Thymus (tissue), 11 donors: ENCODE results near the gene DRAP1. TPM values are rescaled to one million over a fixed set of nuclear protein-coding genes. Genes with fewer than 3 reads are reported as not detected.

Experiments
- DNase-seq, 9 donors: peaks; one replicate each; pipeline ENCODE4 v3.0.0-alpha.2; 2013; ENCODE audit warnings: low spot score in 9 of 9, low read depth in 6 of 9, missing footprints in 1 of 9
- H3K27ac ChIP-seq, 2 donors: one replicate each; pipeline ENCODE4 v1.5.1; 2013; ENCODE audit warnings: control low read depth in 1 of 2, low read depth in 1 of 2, low read length in 1 of 2, mild to moderate bottlenecking in 1 of 2, moderate library complexity in 1 of 2
- H3K27me3 ChIP-seq, 2 donors: one replicate each; pipeline ENCODE4 v1.5.1; 2013; ENCODE audit warnings: low read length in 1 of 2; ENCODE audit not compliant: control insufficient read depth in 2 of 2, insufficient read depth in 1 of 2
- H3K36me3 ChIP-seq, 2 donors: one replicate each; pipeline ENCODE4 v1.5.1; 2013; ENCODE audit warnings: low read length in 1 of 2, mild to moderate bottlenecking in 1 of 2, moderate library complexity in 1 of 2; ENCODE audit not compliant: control insufficient read depth in 2 of 2, insufficient read depth in 2 of 2
- H3K4me1 ChIP-seq, 2 donors: one replicate each; pipeline ENCODE4 v1.5.1; 2013; ENCODE audit warnings: low read length in 2 of 2; ENCODE audit not compliant: control insufficient read depth in 2 of 2, insufficient read depth in 2 of 2
- H3K4me3 ChIP-seq, 2 donors: one replicate each; pipeline ENCODE4 v1.5.1; 2013; ENCODE audit warnings: low read length in 2 of 2, control low read depth in 1 of 2, mild to moderate bottlenecking in 1 of 2
- H3K9me3 ChIP-seq, 2 donors: one replicate each; pipeline ENCODE4 v1.5.1; 2013; ENCODE audit warnings: low read length in 1 of 2, mild to moderate bottlenecking in 1 of 2; ENCODE audit not compliant: control insufficient read depth in 2 of 2, insufficient read depth in 1 of 2
- WGBS: extraction: QIAGEN DNeasy Blood & Tissue Kit; methylation state at CpG from one replicate; pipeline ENCODE4 v1.1.7; 2013; 5-methylcytosine and 5-hydroxymethylcytosine counted together
- polyA plus RNA-seq: library from polyadenylated mRNA; stranded (reverse); fragments of 200-250 nt; gene quantifications from one replicate; pipeline ENCODE4 v1.2.3, GENCODE V29; 2013
- total RNA-seq: library from RNA; stranded (reverse); fragments of 120-200 nt; gene quantifications from one replicate; pipeline ENCODE4 v1.2.4, GENCODE V29; 2013
- donor health status: healthy.

DRAP1 gene
- total and polyA plus RNA-seq, 2 donors: 131 to 200 TPM

- peak overlapping the region; percentile 97 to 99 for H3K27ac ChIP-seq
- no peaks in the 10 kb centered on the region for H3K9me3 ChIP-seq
- no peak overlapping the region for H3K4me3 ChIP-seq
Observed at GRCh38 chr11:65928667-65929066, 9.4 kb downstream of the DRAP1 start.

DNA sequence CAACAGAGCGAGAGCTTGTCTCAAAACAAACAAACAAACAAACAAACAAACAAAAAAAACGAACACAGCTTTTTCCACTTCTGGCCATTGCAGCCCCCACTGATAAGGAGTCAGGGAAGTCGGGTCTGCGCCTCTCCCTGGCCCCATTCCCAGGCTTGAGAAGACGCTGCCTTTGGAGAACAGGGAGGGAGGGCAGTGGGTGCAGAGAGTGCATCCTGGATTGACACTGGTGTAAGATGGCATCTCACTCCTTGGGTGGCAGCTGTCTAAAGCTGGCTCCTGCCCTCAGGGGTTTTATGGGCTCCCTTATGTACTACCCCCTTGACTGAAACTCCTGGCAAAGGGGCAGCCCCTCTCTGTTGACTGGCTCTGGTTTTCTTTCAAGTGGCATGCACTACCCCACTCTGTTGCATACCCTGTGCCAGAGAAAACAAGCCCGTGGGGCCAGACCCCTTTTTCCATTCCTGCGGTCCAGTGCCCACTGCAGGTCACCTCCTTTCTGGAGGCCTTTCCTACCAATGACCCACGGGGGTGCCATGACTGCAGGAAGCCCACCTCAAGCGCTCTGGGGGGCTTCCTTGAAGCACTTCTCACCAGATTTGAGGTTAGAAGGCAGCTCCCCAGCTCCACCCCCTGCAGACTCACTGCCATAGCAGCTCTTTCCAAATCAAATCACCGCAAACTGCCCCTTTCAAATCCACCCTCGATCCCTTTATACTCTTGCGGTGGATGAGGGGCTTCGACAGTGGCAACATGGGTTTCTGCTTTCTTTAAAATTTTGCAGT, 12.7 kb downstream of the DRAP1 start:
- Histone ChIP-seq H3K36me3 (no peaks in the 10 kb centered on the region), H3K4me1 (peaks cover 14 to 36% of the 10 kb centered on the region in 2 donors), H3K9me3 (no peaks in the 10 kb centered on the region), H3K27ac (no peak overlapping the region), H3K4me3 (no peak overlapping the region), H3K27me3 (no peaks in the 10 kb centered on the region)
- 84% methylated on average over 13 of the region's 13 CpGs for WGBS
- DNase-seq: peak in 1 of 9 donors; percentile 37

More at GRCh38 chr11:65928667-65929066, 9.4 kb downstream of the DRAP1 start:
- peaks cover 3 to 4% of the 10 kb centered on the region in 2 donors for H3K36me3 ChIP-seq
- no peaks in the 10 kb centered on the region for H3K27me3 ChIP-seq
- 35% methylated on average over 6 of the region's 6 CpGs for WGBS
- H3K4me1 ChIP-seq: peaks cover 14 to 37% of the 10 kb centered on the region in 2 donors
- DNase-seq: peak in 1 of 9 donors; percentile 45

GRCh38 chr11:65932558-65932919, 13.3 kb downstream of the DRAP1 start:
- no peak for DNase-seq
- WGBS: 79% methylated on average over 9 of the region's 9 CpGs
- Histone ChIP-seq H3K36me3 (no peaks in the 10 kb centered on the region), H3K4me3 (no peak overlapping the region), H3K27me3 (no peaks in the 10 kb centered on the region), H3K27ac (no peak overlapping the region), H3K4me1 (peaks cover 12 to 30% of the 10 kb centered on the region in 2 donors), H3K9me3 (no peaks in the 10 kb centered on the region)

GRCh38 chr11:65934014-65934413, 14.8 kb downstream of the DRAP1 start:
- no peaks in the 10 kb centered on the region for H3K36me3 ChIP-seq
- H3K27me3 ChIP-seq: no peaks in the 10 kb centered on the region
- H3K4me1 ChIP-seq: peaks cover under 1 to 16% of the 10 kb centered on the region in 2 donors
- no peak overlapping the region for H3K27ac ChIP-seq
- no peak overlapping the region for H3K4me3 ChIP-seq
- H3K9me3 ChIP-seq: no peaks in the 10 kb centered on the region
- WGBS: 98% methylated on average over 4 of the region's 4 CpGs
- no peak for DNase-seq

DNA sequence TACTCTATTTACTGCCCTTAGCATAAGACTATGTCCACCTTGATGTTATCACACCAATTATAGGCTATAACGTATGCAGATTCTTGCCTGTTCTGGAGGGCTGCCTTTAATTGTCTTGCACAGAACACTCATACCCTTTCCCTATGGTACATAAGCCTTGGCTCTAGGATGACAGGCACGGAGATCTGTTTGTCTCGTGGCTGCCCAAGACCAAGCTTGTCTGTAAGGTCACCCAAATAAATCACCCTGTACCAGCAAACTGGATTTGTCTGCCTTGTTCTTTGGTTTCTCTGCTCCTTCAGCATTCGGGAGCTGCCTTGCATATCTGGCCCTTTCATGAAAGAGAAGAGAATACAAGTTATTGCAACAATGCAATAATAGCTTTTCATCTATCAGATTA, 18.5 kb downstream of the DRAP1 start:
- H3K36me3 ChIP-seq: no peaks in the 10 kb centered on the region
- peaks cover 0 to 2% of the 10 kb centered on the region in 2 donors for H3K27me3 ChIP-seq
- 96% methylated on average over 4 of the region's 4 CpGs for WGBS
- no peaks in the 10 kb centered on the region for H3K9me3 ChIP-seq
- no peak overlapping the region for H3K4me3 ChIP-seq
- no peak for DNase-seq
- no peaks in the 10 kb centered on the region for H3K4me1 ChIP-seq
- no peak overlapping the region for H3K27ac ChIP-seq

DNA sequence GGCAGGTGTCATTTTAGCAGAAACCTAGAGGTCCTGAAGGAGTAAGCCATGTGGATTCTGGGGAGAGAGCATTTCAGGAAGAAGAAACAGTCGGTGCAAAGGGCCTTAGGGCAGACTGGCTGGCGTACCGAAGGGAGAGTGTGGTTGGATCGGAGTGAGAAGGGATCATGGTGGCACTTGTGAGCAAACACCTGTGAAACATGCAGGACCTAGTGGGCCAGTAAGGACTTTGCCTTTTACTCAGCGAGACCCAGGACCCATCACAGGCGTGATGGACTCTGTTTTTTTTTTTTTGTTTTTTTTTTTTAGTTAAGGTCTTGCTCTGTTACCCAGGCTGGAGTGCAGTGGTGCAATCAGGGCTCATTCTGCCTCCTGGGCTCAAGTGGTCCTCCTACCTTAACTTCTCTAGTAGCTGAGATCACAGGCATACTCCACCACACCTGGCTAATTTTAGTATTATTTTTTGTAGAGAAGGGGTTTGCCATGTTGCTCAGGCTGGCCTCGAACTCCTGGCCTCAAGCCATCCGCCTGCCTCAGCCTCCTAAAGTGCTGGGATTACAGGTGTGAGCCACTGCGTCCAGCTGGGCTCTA, 22.6 kb downstream of the DRAP1 start:
- Histone ChIP-seq H3K9me3 (no peaks in the 10 kb centered on the region), H3K27me3 (peaks cover 0 to 2% of the 10 kb centered on the region in 2 donors), H3K27ac (no peak overlapping the region), H3K36me3 (no peaks in the 10 kb centered on the region), H3K4me1 (no peaks in the 10 kb centered on the region), H3K4me3 (no peak overlapping the region)
- no peak for DNase-seq
- 85% methylated on average over 9 of the region's 9 CpGs for WGBS

DNA sequence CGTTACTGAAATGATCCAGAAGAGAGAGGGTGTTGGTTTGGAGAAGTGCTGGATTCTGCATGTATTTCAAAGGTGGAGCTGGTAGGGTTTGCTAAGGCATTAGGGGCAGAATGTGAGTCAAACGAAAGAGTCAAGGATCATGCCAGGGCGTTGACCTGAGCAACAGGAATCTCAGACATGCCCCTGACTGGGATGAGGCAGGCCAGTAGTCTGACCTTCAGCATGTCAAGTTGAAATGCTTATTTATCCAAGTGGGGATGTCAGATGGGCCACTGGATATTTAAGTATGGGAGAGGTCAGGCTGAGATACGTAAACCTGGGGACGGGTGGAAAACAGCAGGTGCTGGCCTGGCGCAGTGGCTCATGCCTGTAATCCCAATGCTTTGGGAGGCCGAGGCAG, 23.3 kb downstream of the DRAP1 start:
- Histone ChIP-seq H3K9me3 (no peaks in the 10 kb centered on the region), H3K36me3 (no peaks in the 10 kb centered on the region), H3K27me3 (peaks cover 0 to 7% of the 10 kb centered on the region in 2 donors), H3K27ac (no peak overlapping the region), H3K4me1 (no peaks in the 10 kb centered on the region), H3K4me3 (no peak overlapping the region)
- DNase-seq: no peak
- 96% methylated on average over 7 of the region's 7 CpGs for WGBS

GRCh38 chr11:65944191-65944590, 25.0 kb downstream of the DRAP1 start:
- Histone ChIP-seq H3K27me3 (peaks cover 0 to 10% of the 10 kb centered on the region in 2 donors), H3K4me1 (no peaks in the 10 kb centered on the region), H3K9me3 (no peaks in the 10 kb centered on the region), H3K4me3 (no peak overlapping the region), H3K27ac (no peak overlapping the region), H3K36me3 (no peaks in the 10 kb centered on the region)
- DNase-seq: no peak
- WGBS: 98% methylated on average over 8 of the region's 8 CpGs

GRCh38 chr11:65944767-65945166, 25.5 kb downstream of the DRAP1 start:
- DNase-seq: no peak
- no peaks in the 10 kb centered on the region for H3K36me3 ChIP-seq
- H3K4me3 ChIP-seq: no peak overlapping the region
- H3K4me1 ChIP-seq: no peaks in the 10 kb centered on the region
- no peaks in the 10 kb centered on the region for H3K9me3 ChIP-seq
- 92% methylated on average over 8 of the region's 8 CpGs for WGBS
- no peak overlapping the region for H3K27ac ChIP-seq
- H3K27me3 ChIP-seq: peaks cover 0 to 10% of the 10 kb centered on the region in 2 donors
